Middle frontal gyrus (tissue), 1 donor: ENCODE measurements around the gene SCYL1.
A peak's percentile ranks its signal among the peaks of the same experiment; 100 is the strongest.

ENCODE experiments used
- DNase-seq: peaks from one replicate; pipeline ENCODE4 v3.0.0-alpha.2; 2015; ENCODE audit warnings: low spot score; ENCODE audit errors: extremely low spot score

SCYL1 gene

DNA sequence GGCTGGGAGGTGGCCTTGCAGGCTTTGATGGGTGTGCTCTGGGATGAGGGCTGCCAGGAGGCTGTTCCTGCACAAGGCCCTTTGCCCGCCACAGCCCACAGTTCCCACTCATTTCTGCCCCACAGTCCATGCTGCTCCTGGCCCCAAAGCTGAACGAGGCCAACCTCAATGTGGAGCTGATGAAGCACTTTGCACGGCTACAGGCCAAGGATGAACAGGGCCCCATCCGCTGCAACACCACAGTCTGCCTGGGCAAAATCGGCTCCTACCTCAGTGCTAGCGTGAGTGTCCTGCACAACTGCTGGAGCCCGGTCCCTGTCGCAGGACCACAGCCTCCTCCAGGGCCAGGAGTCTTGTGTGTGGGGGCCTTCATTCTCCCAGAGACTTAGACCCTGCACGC lies 10.2 kb downstream of the SCYL1 start:
- DNase-seq: no peak

DNA sequence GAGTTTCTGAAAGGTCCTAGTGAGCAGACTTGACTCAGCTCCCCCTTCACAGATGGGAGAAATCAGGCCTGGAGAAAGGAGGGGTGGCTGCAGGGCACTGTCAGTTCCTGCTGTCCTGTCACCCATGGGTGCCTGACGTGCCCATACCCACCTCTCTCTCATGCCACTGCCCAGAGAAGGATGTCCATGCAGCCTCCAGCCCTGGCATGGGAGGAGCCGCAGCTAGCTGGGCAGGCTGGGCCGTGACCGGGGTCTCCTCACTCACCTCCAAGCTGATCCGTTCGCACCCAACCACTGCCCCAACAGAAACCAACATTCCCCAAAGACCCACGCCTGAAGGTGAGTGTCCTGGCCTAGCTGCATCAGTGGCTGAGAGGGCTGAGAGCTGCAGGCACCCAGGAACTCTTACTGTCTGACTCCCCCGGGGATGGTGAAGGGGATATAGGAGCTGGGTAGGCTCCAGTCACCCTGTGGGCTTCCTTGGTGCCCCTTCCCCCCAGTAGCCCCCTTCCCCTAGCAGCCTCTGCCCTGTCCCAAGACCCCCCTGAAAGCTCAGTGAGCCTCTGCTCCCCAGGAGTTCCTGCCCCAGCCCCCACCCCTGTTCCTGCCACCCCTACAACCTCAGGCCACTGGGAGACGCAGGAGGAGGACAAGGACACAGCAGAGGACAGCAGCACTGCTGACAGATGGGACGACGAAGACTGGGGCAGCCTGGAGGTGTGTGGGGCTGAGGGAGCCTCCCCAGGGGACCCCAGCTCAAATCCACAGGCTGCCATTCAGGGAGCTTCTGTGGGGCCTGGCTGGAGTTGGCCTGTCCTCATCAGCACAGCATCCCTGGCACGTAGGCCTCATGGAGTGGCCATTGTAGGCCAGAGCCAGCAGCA lies 11.8 kb downstream of the SCYL1 start:
- no peak for DNase-seq

DNA sequence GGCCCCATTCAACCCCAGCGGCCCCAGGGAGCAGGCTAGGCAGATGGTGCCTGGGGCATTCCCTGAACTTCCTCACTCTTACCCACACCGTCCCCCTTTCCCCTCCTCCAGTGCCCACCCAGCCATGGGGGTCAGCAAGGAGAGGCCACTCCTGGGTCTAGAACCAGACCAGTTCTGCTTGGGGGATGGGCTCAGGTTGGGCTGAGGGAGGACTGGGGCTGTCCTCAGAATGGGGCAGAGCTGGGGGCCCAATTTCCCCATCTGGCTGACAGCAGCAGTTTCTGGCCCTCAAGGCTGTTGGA lies 12.4 kb downstream of the SCYL1 start:
- DNase-seq: no peak

DNA sequence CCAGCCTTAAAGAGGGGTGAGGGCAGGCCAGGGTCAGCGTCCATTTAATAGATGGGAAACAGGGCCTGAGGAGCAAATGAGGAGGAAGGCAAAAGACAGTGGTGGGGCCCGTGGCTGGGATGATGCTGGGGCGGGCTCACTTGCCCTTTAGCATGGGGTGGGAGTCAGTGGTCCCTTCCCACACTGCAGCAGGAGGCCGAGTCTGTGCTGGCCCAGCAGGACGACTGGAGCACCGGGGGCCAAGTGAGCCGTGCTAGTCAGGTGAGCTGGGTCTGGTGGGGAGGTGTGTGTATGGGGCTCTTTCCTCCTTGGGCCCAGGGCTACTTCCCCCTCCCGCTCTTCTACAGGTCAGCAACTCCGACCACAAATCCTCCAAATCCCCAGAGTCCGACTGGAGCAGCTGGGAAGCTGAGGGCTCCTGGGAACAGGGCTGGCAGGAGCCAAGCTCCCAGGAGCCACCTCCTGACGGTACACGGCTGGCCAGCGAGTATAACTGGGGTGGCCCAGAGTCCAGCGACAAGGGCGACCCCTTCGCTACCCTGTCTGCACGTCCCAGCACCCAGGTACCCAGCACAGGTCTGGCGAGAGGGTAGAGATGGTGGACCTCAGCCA lies 12.8 kb downstream of the SCYL1 start:
- DNase-seq: no peak

DNA sequence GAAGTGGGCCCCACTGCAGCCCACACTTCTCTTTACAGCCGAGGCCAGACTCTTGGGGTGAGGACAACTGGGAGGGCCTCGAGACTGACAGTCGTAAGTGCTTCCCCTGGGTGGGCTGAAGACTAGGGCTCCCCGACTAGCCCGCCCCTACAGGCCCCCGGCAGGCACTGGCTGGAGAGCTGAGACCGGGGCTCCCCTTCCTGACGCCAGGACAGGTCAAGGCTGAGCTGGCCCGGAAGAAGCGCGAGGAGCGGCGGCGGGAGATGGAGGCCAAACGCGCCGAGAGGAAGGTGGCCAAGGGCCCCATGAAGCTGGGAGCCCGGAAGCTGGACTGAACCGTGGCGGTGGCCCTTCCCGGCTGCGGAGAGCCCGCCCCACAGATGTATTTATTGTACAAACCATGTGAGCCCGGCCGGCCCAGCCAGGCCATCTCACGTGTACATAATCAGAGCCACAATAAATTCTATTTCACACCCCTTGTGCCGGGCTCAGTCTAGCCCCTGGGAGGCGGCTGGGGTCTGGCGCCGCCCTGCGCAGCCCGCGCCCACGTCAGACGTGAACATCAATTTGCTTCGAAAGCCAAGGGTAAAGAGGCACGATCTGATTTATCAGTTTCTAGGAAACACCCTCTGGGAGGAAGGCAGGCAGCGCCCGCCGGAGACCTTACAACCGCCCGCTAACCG lies 13.5 kb downstream of the SCYL1 start:
- DNase-seq: no peak

DNA sequence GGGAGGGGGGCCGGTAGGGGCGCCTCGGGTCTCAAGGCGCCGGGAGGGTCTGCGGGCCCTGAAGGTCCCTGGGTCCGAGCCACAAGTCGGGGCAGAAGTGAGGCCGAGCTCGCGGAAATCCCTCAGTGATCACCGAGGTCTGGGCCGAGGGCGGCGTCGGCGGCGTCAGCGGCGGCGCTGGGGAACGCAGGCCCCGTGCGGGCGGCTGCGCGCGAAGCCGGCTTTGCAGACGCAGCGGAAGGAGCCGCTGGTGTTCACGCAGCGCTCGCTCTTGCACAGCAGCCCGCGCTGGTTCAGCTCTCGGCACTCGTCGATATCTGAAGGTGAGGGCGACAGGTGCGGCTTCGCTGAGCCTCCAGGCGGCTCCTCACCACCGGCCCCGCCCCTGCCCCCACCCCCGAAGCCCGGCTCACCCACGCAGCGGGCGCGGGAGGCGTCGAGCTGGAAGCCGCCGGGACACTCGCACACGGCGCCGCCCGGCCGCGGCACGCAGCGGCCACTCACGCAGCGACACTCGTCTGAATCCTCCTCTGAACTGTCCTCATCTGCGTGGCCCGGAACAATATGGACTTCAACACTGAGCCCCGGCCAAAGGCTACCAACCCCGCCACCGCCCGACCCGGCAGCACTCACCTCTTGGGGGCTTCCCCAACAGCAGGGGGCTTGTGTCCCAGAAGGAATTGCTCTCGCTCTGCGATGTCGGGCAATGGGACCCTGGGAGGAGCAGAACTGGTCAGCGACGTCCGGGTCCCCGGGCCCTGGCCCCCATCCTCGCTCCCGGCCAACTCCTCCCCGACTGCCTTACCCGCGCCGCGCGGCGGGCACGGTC lies 14.2 kb downstream of the SCYL1 start:
- no peak for DNase-seq

DNA sequence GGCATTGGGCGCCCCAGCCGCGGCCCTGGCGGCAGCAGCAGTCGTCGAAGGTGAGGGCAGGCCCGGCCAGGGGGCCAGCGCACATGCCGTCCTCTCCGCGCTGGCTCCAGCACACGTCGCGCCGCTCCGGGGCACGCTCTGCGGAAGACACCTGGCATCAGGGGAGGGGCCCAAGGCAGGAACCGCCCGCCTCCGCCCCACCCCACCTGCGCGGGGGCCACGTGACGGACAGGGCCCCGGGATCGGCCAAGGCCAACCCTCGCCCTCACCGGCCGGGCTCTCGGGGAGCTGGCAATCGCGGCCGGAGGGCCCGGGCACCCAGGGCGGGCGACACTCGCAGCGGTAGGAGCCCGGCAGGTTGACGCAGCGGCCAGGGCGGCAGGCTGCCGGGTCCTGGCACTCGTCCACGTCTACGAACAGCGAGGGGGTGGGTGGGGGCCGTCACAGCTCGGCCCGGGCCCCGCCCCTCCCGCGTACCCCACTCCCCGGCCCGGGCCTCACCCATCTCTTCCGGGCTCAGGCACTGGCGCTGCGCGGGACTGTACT lies 14.9 kb downstream of the SCYL1 start:
- no peak for DNase-seq

DNA sequence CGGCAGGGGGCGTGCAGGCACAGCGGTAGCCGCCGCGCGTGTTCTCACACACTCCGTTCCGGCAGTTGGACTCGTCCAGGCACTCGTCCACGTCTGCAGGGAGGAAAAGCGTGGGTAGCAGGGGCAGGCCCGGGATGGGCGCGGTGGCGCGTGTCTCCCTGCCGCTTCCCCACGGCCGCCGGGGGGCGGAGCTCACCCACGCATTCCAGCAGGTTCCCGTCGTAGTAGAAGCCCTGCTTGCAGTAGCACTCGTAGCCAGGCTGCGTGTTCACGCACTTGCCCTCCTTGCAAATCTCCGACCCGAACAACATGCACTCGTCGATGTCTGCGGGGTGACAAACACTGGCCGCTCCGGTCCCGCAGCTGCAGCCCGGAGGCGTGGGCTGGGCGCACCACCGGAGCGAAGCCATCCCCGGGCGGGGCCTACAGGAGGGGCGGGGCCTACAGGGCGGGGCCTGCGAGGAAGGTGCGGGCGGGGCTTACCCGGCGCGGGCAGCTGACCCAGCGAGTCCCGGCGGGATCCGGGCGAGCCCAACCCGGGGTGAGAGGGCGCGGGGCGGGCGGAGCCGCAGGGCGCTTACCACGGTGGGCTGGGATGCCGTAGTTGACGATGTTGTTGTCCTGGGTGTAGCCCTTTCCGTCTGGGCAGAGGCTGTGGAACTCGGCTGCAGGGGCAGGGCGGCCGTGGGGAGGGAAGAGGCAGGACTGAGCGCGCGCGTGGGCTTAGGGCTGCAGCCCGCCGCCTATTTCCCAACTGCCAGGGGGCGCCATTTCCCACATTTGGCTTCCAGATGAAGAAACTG lies 15.6 kb downstream of the SCYL1 start:
- peak; percentile 79 for DNase-seq

DNA sequence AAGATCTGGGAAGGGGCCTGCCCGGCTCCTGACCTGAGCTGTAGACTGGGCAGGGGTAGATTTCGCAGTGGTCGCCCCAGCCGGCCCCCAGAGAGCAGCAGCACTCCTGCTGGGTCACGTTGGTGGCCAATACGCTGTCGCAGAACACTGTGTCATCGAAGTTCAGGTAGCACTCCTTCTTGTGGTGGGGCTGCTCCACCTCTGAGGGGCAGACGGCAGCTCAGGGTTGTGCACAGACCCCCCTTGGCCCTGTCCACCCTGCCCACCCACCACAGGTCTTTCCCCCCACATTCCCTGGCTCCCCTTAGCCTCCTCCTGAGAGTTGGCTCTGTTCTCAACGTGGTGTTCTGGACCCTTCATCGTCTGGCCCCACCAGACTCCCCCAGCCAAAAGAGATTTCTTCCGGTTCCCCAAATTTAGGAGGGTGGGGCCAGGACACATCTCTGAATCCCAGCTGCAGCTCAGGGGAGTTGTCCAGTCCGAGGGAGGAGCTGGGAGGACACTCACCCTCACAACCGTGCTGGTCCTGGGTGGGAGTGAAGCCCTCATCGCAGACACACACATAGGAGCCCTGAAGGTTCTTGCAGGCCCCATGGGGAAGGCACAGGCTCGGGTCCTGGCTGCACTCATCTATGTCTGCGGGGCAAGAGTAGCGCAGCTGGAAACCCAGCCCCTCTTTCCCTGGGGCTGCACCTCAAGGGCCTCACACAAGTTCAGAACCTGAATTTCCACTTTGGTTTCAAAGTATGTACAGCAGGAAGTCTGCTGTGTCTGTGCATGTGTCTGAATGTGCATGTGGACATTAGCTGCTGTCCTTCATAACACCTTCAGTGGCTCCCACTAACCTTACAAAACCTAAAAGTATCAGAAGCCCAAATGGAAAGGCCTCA lies 16.5 kb downstream of the SCYL1 start:
- no peak for DNase-seq

DNA sequence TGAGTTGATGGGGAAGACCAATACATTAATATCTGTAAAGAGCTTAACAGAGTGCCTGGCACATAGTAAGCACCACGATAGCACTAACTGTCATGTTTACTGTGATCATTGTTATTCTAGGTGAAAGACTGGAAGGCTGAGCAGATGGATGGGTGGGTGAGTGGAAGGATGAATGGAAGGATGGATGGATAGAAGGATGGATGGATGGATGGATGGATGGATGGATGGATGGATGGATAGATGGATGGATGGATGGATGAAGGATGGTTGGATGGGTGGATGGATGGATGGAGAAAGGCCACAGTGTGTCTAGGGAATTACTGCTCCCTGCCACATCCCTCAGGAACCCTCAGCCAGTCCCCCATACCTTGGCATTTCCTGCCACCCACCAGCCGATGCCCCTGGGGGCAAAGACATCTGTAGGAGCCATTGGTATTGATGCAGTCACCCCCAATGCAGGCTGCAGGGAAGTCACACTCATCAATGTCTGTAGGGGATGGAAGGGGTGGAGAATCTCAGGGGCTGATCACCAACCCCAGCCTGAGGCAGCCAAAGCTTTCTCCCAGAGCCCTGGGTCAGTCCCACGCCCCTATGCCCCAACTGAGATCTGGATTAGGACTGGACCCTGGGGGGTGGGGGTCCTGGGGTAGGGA lies 18.0 kb downstream of the SCYL1 start:
- no peak for DNase-seq

DNA sequence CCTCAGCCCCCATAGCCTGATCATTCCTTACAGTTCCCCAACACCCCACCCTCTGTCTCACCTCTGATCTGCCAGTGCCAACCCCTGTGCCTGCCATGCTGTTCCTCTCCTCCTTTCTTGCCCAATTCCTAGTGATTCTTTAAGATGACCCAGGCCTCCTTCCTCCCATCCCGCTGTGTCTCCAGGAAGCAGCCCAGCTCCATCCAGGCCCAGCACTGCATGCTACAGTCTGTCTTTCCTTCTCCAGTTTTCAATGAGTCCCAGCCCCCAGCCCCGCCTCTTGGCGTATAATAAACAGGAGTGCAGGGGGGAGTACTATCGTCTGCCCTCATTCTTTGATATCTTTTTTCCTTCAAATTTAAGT lies 21.0 kb downstream of the SCYL1 start:
- no peak for DNase-seq

DNA sequence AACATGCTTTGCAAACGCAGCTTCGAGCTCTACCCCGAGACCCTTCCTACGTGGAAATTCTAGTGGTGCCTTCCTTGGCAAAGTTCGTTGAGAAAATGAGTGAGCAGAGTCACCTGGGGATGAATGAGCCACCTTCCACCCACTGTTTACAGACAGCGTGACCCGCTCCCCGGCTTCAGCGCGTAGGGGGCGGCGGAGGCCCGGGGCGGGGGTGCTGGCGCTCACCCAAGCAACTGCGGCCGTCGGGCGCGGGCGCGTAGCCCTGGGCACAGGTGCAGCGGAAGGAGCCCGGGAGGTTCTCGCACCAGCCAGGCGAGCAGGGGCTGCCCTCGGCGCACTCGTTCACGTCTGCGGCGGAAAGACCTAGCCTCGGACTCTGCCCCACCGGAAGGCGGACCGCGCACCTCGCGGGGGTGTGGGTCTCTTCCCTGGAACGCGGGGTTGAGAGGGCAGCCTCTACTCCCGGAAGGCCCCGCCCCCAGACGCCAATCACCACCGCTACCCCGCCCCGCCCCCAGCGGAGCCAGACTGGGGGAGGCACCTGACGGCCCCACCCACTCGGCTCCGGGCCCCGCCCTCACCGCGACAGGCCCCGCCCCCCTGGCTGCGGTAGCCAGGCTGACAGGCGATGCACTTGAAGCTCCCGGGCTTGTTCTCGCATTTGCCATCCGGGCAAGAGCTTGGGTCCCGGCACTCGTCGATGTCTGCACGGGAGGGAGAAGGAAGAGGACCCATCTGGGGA lies 21.5 kb downstream of the SCYL1 start:
- no peak for DNase-seq

DNA sequence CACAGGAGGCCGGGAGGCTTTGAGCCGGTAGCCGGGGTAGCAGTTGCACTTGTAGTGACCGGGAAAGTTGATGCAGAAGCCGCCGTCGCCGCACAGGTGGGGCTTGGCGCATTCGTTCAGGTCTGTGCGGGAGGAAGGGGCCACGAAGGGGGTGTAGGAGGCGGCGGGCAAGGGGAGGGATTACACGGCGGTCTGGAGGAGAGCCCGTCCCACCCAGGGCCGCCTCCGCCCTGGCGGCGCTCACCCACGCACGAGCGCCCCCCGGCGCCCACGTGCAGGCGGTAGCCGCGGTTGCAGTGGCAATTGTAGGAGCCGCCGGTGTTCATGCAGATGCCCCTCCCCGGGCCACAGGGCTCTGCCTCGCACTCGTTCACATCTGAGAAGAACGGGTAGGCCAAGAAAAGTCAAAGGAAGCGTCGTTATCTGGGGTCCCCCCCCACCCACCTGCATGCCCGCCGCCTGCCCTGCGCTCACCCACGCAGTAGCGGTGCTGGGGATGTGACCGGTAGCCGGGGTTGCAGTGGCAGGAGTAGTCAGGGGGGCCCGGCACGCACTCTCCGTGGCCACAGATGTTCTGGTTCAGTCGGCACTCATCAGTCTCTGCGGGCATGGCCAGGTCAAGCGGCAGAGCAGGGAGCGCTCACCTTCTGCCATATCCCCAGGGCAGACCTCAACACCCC lies 22.7 kb downstream of the SCYL1 start:
- no peak for DNase-seq

DNA sequence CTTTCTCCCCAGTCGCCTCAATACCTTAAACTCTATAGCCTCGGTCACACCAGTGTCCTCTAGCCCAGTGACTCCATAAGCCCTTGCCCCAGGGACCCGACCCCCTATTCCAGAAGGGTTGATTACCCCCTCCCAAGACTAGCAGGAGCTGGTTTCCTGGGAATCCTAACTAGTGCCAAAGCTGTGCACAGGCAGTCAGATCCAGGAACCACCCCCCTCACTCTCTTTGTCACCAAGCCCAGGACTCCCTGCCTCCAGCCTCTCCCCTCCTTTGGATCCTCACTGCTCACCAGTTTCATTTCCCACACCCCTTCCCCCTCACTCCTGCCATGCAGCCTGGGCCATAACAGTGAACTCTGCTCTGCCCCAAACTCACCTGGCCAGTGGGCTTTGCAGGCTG lies 23.5 kb downstream of the SCYL1 start:
- DNase-seq: no peak

DNA sequence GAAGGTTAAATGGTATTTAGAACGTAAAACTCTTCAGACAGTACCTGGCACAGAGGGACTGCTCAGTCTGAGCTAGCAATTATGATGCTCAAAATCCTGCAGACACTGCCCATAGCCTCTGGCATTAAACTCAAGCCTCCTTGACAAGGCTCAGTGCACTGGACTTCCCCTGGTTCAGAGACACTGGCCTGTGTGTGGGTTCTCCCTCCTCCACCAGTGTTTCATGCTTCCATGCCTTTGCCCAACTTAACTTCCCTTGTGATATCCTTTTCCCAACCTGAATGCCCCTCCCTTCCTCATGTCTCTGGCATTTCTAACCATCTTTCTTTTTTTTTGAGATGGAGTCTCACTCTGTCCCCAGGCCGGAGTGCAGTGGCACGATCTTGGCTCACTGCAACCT lies 24.2 kb downstream of the SCYL1 start:
- DNase-seq: no peak

DNA sequence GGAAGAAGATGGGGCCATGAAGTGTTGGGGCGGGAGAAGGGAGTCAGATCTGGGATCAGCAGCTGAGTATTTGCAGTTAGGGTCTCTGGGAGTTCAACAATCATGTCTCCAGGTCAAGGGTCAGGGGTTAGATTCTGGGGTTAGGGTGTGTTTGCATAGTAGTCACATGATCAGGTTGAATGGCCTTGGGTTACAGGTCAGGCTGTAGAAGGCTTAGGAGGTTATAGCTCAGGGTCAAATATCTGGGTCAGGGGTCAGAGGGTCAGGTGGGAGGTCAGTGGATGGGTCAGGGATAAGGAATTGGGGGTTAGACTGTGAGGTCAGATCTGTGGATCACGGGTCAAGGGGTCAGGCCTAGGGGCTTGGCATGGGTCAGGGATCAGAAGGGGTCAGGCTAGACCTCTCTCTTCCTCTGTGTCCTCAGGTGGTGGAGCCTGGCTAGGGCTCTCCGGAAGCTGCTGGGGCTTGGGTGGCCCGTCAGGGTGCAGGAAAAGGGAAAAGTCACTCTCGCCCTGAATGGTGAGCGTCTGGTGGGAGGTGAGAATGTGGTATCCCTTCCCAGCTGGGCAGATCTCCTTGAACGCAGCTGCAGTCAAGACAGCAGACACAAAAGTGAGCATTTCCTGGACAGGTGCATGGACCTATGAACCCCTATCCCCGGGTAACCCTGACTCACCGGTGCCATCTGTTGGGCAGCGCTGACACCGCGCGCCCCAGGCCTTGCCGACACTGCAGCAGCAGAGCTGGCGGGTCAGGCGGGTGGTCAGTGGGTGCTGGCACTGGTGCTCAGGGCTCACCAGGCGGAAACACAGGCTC lies 26.9 kb downstream of the SCYL1 start:
- DNase-seq: no peak

DNA sequence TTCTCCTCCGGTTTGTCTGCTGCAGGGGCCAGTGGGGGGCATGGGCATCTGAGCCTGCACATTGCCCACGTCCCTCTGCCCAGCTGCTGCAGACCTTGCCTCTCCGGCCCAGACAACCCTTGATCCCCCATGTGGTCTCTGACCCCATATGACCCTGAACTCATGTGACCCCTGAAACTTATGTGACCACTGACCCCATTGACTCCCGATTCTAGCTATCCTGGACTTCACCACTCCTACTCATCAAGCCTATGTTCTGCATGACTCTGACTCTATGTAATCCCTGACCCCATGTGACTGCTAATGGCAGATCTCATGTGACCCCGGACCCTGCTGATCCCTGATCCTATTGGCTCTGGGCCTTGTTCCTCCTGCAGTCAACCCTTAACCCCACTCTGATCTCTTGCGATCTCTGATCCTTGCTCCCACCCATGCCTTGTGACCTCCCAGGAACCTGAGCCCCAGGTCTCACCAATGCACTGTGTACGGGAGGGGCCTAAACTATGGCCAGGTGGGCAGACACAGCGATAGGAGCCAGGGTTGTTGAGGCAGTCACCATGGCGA lies 27.6 kb downstream of the SCYL1 start:
- no peak for DNase-seq
